Mesothelial cell of epicardium (in vitro differentiated cells): ENCODE results near the gene MEP1A. TPM values are rescaled to one million over a fixed set of nuclear protein-coding genes. Genes with fewer than 3 reads are reported as not detected.
"Not testable (repeated sequence)": the region's sequence is repeated elsewhere in the genome, so short reads cannot be mapped to it uniquely, and the experiment has no call there.

Experiments used
- DNase-seq, 2 experiments: peaks; one replicate each; pipeline ENCODE4 v3.0.0; 2021; ENCODE audit warnings: low spot score in 2 of 2; ENCODE audit not compliant: unreplicated experiment in 2 of 2
- H3K27ac Mint-ChIP-seq: 2 replicates; pipeline ENCODE4 v1.8.0; 2021; ENCODE audit warnings: mixed read lengths
- H3K27me3 Mint-ChIP-seq: 2 replicates; pipeline ENCODE4 v1.8.0; 2021; ENCODE audit warnings: low read depth, mixed read lengths
- H3K36me3 Mint-ChIP-seq: 2 replicates; pipeline ENCODE4 v1.8.0; 2021; ENCODE audit warnings: mixed read lengths
- H3K4me1 Mint-ChIP-seq: 2 replicates; pipeline ENCODE4 v1.8.0; 2021; ENCODE audit warnings: mixed read lengths
- H3K4me3 Mint-ChIP-seq: 2 replicates; pipeline ENCODE4 v1.8.0; 2021; ENCODE audit warnings: mild to moderate bottlenecking, moderate library complexity, mixed read lengths
- H3K9me3 Mint-ChIP-seq: 2 replicates; pipeline ENCODE4 v1.8.0; 2021; ENCODE audit warnings: mixed read lengths
- total RNA-seq: library from RNA; stranded (reverse); gene quantifications from 3 replicates; pipeline ENCODE4 v1.2.1, GENCODE V29; 2021
- TF ChIP-seq, protein P1 (sequence below): fragments of 200-600 bp; sonication (generic); IDR thresholded peaks from one replicate; pipeline ENCODE4 v1.5.0; 2021; ENCODE audit warnings: antibody characterized with exemption; ENCODE audit not compliant: unreplicated experiment

MEP1A gene
- total RNA-seq, 1 donor from 2014 or later: not detected

DNA sequence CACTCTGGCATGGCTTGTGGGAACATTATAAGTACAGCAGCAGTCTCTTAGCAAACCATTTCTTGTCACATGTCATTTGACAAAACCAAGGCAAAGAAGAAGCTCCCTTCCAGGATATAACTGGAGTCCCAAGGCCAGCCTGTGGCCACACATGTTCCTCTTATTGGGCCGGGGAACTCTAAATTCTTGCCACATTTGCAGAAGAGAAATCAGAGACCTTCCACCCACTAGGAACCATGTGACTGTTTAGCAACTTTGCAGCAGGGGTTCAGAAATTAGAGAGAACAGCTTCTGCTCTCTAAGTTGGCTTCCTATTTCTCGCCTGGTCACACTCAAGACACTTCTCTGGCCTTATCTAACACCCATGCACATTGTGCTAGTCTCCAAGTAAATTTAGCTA is 20.4 kb upstream of the MEP1A start:
- H3K27ac Mint-ChIP-seq: no peak overlapping the region
- H3K4me3 Mint-ChIP-seq: no peak overlapping the region
- H3K27me3 Mint-ChIP-seq: no peaks in the 10 kb centered on the region
- H3K4me1 Mint-ChIP-seq: no peaks in the 10 kb centered on the region
- H3K9me3 Mint-ChIP-seq: peaks cover 2% of the 10 kb centered on the region
- TF ChIP-seq, protein P1, sequence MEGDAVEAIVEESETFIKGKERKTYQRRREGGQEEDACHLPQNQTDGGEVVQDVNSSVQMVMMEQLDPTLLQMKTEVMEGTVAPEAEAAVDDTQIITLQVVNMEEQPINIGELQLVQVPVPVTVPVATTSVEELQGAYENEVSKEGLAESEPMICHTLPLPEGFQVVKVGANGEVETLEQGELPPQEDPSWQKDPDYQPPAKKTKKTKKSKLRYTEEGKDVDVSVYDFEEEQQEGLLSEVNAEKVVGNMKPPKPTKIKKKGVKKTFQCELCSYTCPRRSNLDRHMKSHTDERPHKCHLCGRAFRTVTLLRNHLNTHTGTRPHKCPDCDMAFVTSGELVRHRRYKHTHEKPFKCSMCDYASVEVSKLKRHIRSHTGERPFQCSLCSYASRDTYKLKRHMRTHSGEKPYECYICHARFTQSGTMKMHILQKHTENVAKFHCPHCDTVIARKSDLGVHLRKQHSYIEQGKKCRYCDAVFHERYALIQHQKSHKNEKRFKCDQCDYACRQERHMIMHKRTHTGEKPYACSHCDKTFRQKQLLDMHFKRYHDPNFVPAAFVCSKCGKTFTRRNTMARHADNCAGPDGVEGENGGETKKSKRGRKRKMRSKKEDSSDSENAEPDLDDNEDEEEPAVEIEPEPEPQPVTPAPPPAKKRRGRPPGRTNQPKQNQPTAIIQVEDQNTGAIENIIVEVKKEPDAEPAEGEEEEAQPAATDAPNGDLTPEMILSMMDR: no peak
- H3K36me3 Mint-ChIP-seq: no peaks in the 10 kb centered on the region
- DNase-seq: no peak

DNA sequence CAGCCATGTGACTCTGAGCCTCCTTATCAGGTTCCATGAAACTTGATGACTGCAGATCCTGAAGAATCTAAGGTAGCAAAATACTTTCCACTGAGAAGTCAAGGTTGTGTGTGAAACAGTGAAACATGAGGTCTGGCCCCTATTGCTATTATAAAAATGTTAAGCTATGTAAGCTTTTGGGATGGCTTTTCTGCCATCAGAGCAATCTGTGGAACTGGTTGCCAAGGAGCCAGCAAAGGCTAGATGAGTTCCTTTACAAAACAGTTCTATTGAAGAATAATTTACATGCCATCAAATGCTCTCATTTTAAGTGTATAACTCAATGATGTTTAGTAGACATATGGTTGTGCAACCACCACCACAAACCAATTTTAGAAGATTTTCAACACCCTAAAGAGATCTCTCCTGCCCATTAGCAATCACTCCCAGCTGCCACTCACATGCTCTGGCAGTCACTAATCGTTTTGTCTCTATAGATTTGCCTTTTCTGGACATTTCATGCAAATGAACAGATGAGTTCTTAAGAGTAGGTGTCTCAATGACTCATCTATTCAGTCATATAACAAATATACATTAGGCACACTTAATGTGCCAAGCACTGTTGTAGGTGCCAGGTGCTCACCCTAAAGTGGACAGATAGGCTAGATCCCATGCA is 19.9 kb upstream of the MEP1A start:
- H3K4me3 Mint-ChIP-seq: no peak overlapping the region
- DNase-seq: no peak
- H3K36me3 Mint-ChIP-seq: no peaks in the 10 kb centered on the region
- H3K27ac Mint-ChIP-seq: no peak overlapping the region
- TF ChIP-seq, protein P1: no peak
- no peaks in the 10 kb centered on the region for H3K4me1 Mint-ChIP-seq
- no peaks in the 10 kb centered on the region for H3K27me3 Mint-ChIP-seq
- H3K9me3 Mint-ChIP-seq: no peaks in the 10 kb centered on the region

DNA sequence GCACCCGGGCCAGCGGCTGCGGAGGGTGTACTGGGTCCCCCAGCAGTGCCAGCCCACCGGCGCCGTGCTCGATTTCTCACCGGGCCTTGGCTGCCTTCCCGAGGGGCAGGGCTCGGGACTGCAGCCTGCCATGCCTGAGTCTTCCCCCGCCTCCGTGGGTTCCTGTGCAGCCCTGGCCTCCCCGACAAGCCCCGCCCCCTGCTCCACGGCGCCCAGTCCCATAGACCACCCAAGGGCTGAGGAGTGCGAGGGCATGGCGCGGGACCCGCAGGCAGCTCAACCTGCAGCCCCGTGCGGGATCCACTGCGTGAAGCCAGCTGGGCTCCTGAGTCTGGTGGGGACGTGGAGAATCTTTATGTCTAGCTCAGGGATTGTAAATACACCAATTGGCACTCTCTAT is 18.5 kb upstream of the MEP1A start:
- not testable (repeated sequence) for H3K27me3 Mint-ChIP-seq, H3K4me1 Mint-ChIP-seq, H3K36me3 Mint-ChIP-seq, H3K4me3 Mint-ChIP-seq, DNase-seq, H3K9me3 Mint-ChIP-seq, H3K27ac Mint-ChIP-seq

DNA sequence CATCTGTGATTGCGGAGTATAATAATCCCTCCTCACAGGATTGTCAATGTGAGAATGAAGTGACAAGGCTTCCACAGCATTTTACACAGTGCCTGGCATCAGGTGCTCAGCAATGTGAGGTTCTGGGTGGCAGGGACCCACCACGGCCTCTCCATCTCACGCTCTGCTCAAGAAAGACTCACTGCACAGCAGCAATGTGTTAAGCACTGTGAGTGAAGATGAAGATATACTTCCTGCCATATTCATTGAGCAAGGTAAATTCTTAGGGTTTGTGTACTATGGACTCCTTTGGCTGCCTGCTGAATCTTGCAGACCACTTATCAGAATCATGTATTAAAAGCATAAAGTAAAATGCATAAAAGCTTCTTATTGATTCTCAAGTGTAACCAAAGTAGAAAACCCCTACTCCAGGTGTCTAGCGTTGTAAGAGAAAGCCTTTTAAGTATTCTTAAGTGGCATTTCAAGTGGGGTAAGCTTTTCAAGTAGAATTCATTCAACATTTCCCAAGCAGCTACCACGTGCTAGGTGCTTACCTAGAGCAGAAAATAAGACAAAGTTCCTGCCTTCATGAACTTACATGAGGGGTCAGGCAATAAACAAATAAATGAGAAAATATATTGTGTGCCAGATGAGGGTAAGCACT is 17.0 kb upstream of the MEP1A start:
- DNase-seq: no peak
- H3K4me3 Mint-ChIP-seq: no peak overlapping the region
- TF ChIP-seq, protein P1: no peak
- no peaks in the 10 kb centered on the region for H3K36me3 Mint-ChIP-seq
- no peak overlapping the region for H3K27ac Mint-ChIP-seq
- no peaks in the 10 kb centered on the region for H3K9me3 Mint-ChIP-seq
- peaks cover 3% of the 10 kb centered on the region for H3K27me3 Mint-ChIP-seq
- no peaks in the 10 kb centered on the region for H3K4me1 Mint-ChIP-seq

DNA sequence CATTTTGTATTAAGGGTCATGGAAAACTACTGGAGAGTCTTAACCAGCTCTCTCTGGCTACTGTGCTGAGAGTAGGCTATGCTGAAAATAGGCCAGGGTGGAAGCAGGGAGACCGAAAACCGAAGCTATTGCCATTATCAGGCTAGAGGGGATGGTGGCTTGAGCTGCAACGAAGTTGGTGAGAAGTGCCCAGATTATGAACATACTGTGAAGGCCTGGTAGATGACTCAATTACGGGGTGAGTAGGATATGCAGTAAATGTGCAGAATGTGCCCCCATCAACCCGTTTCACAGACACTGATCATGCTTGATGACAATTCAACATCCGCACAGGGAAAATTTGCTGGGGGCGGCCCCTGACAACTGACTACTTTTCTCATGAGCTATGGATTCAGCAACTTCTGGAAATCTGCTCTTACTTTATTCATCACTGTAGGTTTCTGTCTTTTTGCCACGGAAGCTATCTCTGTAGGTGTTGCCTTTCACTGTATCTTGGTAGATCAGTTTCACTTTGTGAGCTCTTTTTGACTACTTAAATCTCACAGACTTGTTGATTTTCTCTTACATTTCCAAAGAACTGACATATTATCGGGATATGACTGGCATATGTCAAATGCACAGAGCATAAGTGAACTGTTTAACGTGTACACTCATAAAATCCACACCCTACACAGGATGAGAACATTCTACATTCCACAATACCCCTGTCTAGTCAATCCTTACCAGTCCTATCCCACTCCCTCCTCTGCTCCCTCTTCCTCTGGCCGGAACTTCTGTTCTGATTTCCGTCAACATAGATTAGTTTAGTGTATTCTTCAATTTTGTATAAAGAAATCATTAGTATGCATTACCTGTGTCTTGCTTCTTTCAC is 15.5 kb upstream of the MEP1A start:
- H3K27ac Mint-ChIP-seq: no peak overlapping the region
- peaks cover 3% of the 10 kb centered on the region for H3K27me3 Mint-ChIP-seq
- no peak overlapping the region for H3K4me3 Mint-ChIP-seq
- H3K4me1 Mint-ChIP-seq: no peaks in the 10 kb centered on the region
- TF ChIP-seq, protein P1: no peak
- no peak for DNase-seq
- H3K36me3 Mint-ChIP-seq: no peaks in the 10 kb centered on the region
- no peaks in the 10 kb centered on the region for H3K9me3 Mint-ChIP-seq
